HG03175 (cell line): ENCODE results near the gene SYNJ2.
A peak's percentile ranks its signal among the peaks of the same experiment; 100 is the strongest.

ENCODE experiments used
- ATAC-seq: cut with Tn5 transposase; IDR thresholded peaks from one replicate; pipeline ENCODE4 v1.9.1; 2021; ENCODE audit warnings: mild to moderate bottlenecking, moderate library complexity; ENCODE audit not compliant: unreplicated experiment

The SYNJ2 gene

DNA sequence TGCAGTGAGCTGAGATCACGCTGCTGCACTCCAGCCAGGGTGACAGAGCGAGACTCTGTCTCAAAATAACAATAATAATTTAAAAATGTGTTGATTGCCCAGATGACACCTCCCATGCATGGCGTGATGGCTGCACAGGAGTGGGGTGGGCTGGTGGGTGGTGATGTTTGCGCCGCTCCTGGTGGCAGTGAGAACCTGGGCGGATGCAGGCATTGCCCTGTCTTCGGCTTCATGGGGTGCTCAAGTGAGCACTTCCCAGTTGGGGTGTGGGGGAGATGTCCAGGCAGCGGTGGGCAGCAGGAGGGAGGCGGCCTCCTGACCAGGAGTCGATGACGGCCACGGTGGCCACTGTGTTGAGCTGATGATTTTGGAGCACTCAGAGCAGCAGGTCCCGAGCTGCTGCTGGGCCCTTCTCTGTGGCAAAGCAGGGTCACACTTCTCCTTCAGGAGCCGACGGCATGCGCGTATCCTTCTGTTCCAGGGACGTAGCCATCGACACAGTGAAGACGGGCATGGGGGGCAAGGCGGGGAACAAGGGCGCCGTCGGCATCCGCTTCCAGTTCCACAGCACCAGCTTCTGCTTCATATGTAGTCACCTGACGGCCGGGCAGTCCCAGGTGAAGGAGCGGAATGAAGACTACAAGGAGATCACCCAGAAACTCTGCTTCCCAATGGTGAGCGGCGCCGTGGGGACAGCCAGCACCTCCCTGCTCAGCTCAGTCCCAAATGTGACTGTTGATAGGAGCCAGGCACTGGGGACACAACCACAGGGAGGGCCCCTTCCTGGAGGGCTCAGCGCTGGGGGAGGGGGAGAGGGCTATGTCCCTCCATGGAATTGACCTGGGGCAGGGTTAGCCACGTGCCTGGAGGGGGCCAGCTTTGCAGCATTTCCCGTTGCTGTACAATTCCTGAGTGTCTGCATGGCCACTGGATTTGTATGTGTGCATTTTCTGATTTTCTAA, 89.7 kb downstream of the SYNJ2 start:
- ATAC-seq = no peak

GRCh38 chr6:158072083-158072721, 90.5 kb downstream of the SYNJ2 start:
- peak; percentile 50 for ATAC-seq

DNA sequence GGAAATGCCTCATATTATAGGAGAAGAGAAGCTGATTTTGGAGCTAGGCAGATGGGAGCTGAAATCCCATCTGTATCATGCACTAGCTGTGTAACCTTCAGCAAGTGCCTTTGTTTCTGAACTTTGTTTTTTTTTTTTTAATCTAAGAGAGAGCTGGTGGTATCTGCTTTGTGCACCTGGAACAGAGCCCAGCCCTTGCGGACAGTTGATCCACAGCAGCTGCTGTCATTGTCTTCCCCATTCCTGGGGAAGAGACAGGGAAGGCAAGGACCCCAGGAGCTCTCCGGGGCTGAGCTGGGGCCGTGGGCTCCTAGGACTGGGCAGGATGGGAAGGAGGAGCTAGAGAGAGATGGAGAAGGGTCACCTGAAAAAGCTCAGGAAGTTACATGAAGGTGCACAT, 92.1 kb downstream of the SYNJ2 start:
- ATAC-seq = no peak

DNA sequence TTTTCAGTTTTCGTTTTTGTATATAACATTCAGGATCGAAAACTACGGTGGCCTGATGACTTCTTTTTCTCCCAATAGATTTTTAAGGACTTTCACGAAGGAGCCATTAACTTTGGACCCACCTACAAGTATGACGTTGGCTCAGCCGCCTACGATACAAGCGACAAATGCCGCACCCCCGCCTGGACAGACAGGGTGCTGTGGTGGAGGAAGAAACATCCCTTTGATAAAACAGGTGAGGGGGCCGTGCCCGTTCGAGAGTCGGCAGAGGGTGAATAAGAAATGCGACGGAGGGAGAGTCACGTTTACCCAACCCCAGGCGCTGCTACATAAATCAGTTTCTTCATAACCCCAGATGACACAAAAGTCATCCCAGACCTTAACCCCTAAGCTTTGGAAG, 94.9 kb downstream of the SYNJ2 start:
- no peak for ATAC-seq

GRCh38 chr6:158077676-158078075, 96.0 kb downstream of the SYNJ2 start:
- no peak for ATAC-seq

- ATAC-seq = no peak
Observed at GRCh38 chr6:158078320-158078719, 96.7 kb downstream of the SYNJ2 start.

GRCh38 chr6:158080849-158081656, 99.4 kb downstream of the SYNJ2 start:
- no peak for ATAC-seq

GRCh38 chr6:158081657-158081935, 99.9 kb downstream of the SYNJ2 start:
- ATAC-seq = no peak

- no peak for ATAC-seq
Observed at GRCh38 chr6:158083455-158084325, 102.0 kb downstream of the SYNJ2 start.

DNA sequence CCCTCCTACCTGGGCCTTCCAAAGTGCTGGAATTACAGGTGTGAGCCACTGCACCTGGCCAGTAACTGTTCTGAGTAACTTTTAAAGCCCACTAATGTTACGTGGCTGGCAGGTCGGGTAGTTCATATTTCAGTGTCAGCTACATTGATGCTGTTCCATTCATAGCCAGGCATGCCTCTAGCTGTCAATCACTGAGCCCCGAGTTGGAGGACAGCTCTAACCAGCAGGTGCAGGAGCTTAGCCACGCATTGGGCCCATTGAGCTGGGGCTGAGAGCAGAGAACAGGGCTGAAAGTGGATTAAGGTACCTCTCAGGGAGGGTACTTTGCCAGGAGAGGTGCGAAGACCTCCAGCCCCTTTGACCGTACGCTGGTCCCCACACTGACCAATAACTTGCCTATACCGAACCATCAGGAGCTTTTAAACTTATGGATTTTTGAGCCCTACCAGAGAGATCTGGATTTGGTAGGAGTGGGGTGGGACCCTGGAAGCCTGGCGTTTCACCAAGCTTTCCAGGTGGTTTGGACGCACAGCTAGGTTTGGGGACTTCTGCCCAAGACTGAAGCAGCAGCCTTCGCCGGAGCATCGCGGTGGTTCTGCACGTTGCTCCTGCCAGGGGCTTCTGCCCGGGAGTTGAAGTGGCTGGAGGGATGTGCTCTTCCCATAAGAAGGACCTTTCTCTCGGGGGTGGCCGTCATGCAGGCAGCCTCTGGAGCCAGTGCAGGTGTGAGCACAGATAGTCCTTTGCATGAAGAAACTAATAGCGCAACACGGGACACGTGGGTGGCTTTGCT, 103.8 kb downstream of the SYNJ2 start:
- ATAC-seq = no peak

- peak; percentile 68 for ATAC-seq
Observed at GRCh38 chr6:158086054-158086503, 104.4 kb downstream of the SYNJ2 start.

- ATAC-seq = no peak
Observed at GRCh38 chr6:158086504-158087223, 105.0 kb downstream of the SYNJ2 start.

DNA sequence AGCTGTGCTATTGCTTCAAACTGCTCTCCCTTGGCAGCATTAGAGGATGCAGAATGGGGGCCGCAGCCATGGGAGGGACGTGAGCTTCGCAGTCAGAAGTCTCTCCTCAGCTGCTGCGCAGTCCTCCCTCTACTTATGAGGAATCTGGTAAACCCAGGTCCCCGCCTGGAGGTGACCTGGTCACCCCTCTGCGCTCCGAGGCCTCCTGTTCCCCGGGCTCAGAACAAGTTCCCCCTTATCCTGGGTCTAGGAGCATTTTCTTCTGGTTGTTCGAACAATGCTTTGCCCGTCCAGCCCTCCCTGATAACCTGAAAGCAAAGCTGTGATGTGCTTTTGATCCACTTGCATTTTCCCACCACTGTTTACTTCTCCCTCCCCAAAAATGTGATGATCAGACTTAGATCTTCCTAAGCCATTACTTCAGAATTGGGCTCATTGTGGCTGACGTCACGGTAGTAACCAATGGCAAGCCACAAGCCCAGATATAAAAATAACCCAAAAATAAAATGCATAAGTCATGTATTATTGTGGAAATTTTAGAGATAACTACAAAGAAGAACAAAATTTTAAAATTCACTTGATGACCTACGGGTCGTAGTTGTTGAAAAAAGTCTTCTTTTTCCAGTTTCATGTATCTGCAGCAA, 105.7 kb downstream of the SYNJ2 start:
- ATAC-seq = no peak

DNA sequence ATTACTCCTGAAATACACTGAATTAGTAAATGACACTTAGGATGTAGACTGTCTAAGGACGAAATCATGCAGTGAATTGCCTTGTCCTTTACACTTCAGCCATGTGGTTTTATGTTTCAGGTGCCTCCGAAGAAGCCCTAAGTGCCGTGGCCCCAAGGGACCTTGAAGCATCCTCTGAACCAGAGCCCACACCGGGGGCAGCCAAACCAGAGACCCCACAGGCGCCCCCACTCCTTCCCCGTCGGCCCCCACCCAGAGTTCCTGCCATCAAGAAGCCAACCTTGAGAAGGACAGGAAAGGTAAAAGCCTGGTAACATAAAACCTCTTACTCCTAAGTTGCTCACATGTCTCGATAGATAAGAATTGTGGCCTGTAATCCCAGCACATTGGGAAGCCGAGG, 111.1 kb downstream of the SYNJ2 start:
- ATAC-seq = no peak

- ATAC-seq = no peak
Observed at GRCh38 chr6:158095031-158095430, 113.4 kb downstream of the SYNJ2 start.

DNA sequence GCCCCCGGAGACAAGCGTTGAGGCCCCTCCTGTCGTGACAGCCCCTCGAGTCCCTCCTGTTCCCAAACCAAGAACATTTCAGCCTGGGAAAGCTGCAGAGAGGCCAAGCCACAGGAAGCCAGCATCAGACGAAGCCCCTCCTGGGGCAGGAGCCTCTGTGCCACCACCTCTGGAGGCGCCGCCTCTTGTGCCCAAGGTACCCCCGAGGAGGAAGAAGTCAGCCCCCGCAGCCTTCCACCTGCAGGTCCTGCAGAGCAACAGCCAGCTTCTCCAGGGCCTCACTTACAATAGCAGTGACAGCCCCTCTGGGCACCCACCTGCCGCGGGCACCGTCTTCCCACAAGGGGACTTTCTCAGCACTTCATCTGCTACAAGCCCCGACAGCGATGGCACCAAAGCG, 114.0 kb downstream of the SYNJ2 start:
- no peak for ATAC-seq

- ATAC-seq = no peak
Observed at GRCh38 chr6:158103228-158103627, 121.6 kb downstream of the SYNJ2 start.

DNA sequence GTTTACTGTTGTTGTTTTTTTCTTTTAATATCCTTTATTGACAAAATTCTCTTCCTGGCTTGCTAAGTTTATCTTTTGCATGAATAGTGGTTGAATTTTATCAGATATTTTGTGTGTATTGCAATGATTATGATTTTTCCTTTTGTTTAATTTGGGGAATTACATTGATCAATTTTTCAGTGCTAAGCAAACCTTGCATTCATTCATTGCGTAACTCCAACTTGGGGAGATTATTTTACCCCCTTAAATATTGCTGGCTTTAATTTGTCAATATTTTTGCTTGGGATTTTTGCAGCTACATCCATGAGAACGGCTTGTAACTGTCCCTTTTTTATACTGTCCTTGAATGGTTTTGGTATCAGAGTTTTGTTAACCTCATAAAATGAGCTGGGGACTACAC, 123.0 kb downstream of the SYNJ2 start:
- ATAC-seq = no peak

GRCh38 chr6:158109748-158110147, 128.1 kb downstream of the SYNJ2 start:
- no peak for ATAC-seq
